Left ventricle myocardium inferior (tissue), 1 donor: Measurements from ENCODE around the gene PLPPR5. TPM values are rescaled to one million over a fixed set of nuclear protein-coding genes. Genes with fewer than 3 reads are reported as not detected.

ENCODE experiments used
- DNase-seq: peaks from one replicate; pipeline ENCODE4 v3.0.0-alpha.2; 2020
- H3K27ac ChIP-seq: fragments of 200-600 bp; replicated peaks from 2 replicates; pipeline ENCODE4 v1.8.0; 2021
- H3K27me3 ChIP-seq: fragments of 200-600 bp; 2 replicates; pipeline ENCODE4 v1.8.0; 2021; ENCODE audit warnings: low read depth
- H3K36me3 ChIP-seq: fragments of 200-600 bp; 2 replicates; pipeline ENCODE4 v1.8.0; 2021
- H3K4me1 ChIP-seq: fragments of 200-600 bp; 2 replicates; pipeline ENCODE4 v1.8.0; 2021
- H3K4me3 ChIP-seq: fragments of 200-600 bp; 2 replicates; pipeline ENCODE4 v1.8.0; 2021; ENCODE audit warnings: mild to moderate bottlenecking, moderate library complexity
- H3K9me3 ChIP-seq: fragments of 200-600 bp; replicated peaks from 2 replicates; pipeline ENCODE4 v1.8.0; 2021
- CTCF ChIP-seq: fragments of 200-600 bp; IDR thresholded peaks from 2 replicates; pipeline ENCODE4 v1.8.0; 2021; ENCODE audit warnings: antibody characterized with exemption, mild to moderate bottlenecking, borderline replicate concordance
- intact Hi-C: fragments of 100-400 bp; cut with micrococcal nuclease; formaldehyde crosslinking; loops from one replicate; pipeline ENCODE4 v1.11.0; 2022
- total RNA-seq: library from RNA; stranded (reverse); fragmentation: NEBNext Ultra II Directional; extraction: Animal tissue kit (Norgen Biotek cat#: 25700); gene quantifications from one replicate; pipeline ENCODE4 v1.2.1, GENCODE V29; 2021
- donor health status: DM: no; HTN: yes; CAD: no; lungs with severe emphysema.

The PLPPR5 gene
- total RNA-seq, 1 donor from 2014 or later, result not detected

GRCh38 chr1:98967122-98967521 is 37.5 kb downstream of the PLPPR5 start:
- no peak overlapping the region for H3K4me3 ChIP-seq
- no peak for TF ChIP-seq CTCF
- H3K36me3 ChIP-seq, result no peaks in the 10 kb centered on the region
- intact Hi-C loops, result no loop called here
- H3K27ac ChIP-seq, result no peak overlapping the region
- H3K27me3 ChIP-seq, result peaks cover 14% of the 10 kb centered on the region
- no peaks in the 10 kb centered on the region for H3K9me3 ChIP-seq
- no peak for DNase-seq
- H3K4me1 ChIP-seq, result no peaks in the 10 kb centered on the region

DNA sequence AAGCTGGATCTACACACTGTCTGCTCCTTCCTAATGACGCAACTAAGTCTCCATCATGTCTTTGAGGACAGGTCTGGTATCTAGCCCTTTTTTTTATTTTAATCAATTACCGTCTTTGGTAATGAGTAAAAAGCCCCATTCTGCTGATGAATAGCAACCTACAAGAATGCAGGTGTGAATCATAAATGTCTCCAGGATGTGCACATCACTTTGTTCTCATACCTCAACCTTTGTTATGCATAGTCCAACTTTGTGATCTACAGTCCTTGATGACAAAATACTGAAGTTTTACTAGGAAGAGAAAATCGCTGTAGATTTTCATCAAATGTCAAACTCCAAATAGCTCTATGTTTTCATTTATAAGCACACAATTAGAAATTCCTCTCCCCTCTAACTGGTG is 39.3 kb downstream of the PLPPR5 start:
- Histone ChIP-seq H3K9me3 (no peaks in the 10 kb centered on the region), H3K4me3 (no peak overlapping the region), H3K4me1 (no peaks in the 10 kb centered on the region), H3K27me3 (peaks cover 14% of the 10 kb centered on the region), H3K27ac (no peak overlapping the region), H3K36me3 (no peaks in the 10 kb centered on the region)
- TF ChIP-seq CTCF, result no peak
- DNase-seq, result no peak
- intact Hi-C loops, result no loop called here

GRCh38 chr1:98964198-98964597 is 40.5 kb downstream of the PLPPR5 start:
- H3K9me3 ChIP-seq, result no peaks in the 10 kb centered on the region
- intact Hi-C loops, result no loop called here
- no peak overlapping the region for H3K27ac ChIP-seq
- no peaks in the 10 kb centered on the region for H3K36me3 ChIP-seq
- TF ChIP-seq CTCF, result no peak
- DNase-seq, result no peak
- peaks cover 14% of the 10 kb centered on the region for H3K27me3 ChIP-seq
- H3K4me1 ChIP-seq, result no peaks in the 10 kb centered on the region
- H3K4me3 ChIP-seq, result no peak overlapping the region

GRCh38 chr1:98963064-98963758 is 41.5 kb downstream of the PLPPR5 start:
- TF ChIP-seq CTCF, result no peak
- DNase-seq, result no peak
- peaks cover 14% of the 10 kb centered on the region for H3K27me3 ChIP-seq
- H3K27ac ChIP-seq, result no peak overlapping the region
- H3K9me3 ChIP-seq, result no peaks in the 10 kb centered on the region
- intact Hi-C loops, result no loop called here
- H3K36me3 ChIP-seq, result no peaks in the 10 kb centered on the region
- H3K4me1 ChIP-seq, result no peaks in the 10 kb centered on the region
- H3K4me3 ChIP-seq, result no peak overlapping the region

DNA sequence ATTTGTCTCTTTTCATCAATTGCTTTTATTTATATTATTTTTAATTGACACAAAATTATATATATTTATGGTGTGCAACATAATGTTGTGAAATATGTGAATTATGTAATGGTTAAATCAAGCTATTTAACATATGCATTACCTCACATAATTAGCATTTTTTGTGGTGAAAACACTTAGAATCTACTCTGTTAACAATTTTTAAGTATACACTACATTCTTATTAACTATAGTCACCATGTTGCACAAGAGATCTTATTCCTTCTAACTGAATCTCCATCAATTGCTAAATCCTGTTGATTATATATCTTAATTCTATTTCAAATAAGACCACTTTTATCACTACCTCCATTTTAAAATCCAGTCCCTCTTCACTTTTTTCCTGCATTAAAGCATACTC is 42.5 kb downstream of the PLPPR5 start:
- H3K27me3 ChIP-seq, result peaks cover 14% of the 10 kb centered on the region
- no peak for TF ChIP-seq CTCF
- no peaks in the 10 kb centered on the region for H3K4me1 ChIP-seq
- intact Hi-C loops, result no loop called here
- H3K27ac ChIP-seq, result no peak overlapping the region
- H3K36me3 ChIP-seq, result no peaks in the 10 kb centered on the region
- no peak overlapping the region for H3K4me3 ChIP-seq
- no peak for DNase-seq
- no peaks in the 10 kb centered on the region for H3K9me3 ChIP-seq
